Uterine smooth muscle cell (primary cell): ENCODE results near the gene SCRN2. TPM values are rescaled to one million over a fixed set of nuclear protein-coding genes. Genes with fewer than 3 reads are reported as not detected.

Experiments
- total RNA-seq: library from RNA; depleted of rRNA; stranded (reverse); fragments of >200 nt; gene quantifications from 2 replicates; pipeline ENCODE4 v1.2.3, GENCODE V29; 2014

Gene SCRN2
- total RNA-seq = 28.3 and 35.2 TPM in 2 replicates

DNA sequence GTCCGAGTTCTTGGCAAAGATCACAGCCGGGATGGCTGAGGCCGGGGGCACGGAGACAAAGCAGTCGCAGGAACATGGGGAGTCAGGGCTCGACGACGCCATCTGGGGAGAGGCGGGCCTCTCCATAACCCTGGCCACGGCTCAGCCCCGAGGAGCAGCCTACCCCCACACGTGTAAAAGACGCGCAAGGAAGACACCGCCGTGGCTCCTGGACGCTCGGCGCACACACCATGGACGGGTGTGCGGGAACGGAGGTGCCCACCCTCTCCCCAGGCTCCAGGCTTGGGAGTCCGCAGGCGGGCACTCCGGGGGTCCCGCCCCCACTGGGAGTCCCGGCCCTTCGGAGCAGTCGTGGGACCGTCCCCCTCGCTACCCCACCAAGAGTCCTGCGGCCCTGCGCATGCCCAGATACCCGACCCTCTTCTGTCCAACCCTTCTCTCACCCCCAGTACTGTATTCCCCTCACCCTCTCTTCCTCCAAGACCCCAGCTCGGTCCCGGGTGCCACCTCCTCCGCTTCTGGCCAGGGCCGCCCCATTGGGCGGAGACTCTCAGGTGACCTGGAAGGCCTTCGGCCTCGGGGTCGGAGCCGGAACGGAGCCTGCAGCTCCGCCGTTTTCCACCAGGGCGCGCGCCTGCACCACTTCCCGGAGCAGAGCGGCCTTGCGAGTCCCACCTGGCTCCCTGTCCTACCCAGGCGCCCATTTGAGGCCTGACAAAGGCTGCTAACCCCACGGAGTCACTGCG is at the start of gene SCRN2:
Gene SCRN2 (minus strand): TSS at position 532 of the 746 bp plus-strand sequence. CDS start 430 bp downstream, at position 102.

GRCh38 chr17:47850692-47851573 is 9.9 kb upstream of the SCRN2 start, which contains the start of gene SP6:
Gene SP6 (minus strand): TSS chr17:47851163. CDS start chr17:47848429, 2,734 bp downstream.

GRCh38 chr17:47831003-47831933 is 9.8 kb downstream of the SCRN2 start, which contains the start of the genes LRRC46 and MRPL10:
Gene LRRC46 (plus strand): TSS chr17:47831670. CDS start chr17:47831990, 320 bp downstream.
Gene MRPL10 (minus strand): TSS chr17:47831541. CDS start chr17:47831511, 30 bp downstream.

DNA sequence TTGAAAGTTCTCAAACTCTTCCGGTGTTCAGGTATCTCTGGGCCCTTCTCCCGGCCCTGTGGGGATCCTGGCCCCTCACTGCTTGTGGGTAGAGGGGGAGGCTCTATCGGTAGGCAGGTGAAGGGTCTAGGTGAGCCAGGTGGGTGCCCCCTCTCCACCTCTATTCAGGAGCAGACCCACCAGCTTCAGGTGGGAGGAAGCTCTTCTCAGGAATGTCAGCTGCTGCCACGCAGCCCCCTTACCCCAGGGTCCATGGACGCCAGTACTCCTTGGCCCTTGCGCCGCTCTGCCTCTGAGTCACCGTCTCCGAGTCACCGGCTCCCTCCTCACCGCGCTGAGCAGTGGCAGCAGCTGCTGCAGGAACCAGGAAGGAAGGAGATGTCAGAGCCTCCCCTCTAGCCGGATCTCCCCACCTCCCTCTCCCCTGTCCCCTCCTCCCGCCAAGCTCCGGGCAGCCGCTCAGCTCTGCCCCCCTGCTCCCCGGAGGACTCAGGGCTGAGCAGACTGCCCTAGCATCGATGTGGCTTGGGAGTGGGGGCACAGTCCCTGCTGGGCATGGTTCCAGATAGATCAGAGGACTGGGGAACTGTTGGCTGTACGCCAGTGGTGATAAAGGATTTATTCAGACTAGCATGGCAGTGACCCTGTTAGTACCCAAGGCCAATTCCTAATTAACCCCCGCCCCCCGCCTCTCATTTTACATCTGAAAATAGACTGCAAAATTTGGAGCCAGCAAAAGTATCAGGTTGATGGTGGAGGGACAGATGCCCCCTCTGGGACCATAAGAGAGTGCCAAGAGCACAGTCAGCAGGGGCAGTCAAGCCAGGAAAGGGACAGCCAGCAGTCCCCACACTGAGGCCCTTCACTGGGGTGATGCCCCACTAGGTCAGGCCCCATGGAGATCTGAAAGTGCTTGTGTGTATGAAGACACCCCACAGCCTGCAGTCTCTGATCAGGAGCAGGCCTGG is 19.4 kb downstream of the SCRN2 start, which contains the start of gene OSBPL7:
Gene OSBPL7 (minus strand): TSS at position 371 of the 968 bp plus-strand sequence. CDS start 1,516 bp downstream, outside the sequence.

Other genes with a start within 250 kb of the SCRN2 start
- gene KPNB1, start 191.4 kb downstream of the SCRN2 start, total RNA-seq = 506 and 887 TPM in 2 replicates
- 8.7 and 11.1 TPM in 2 replicates for gene TBKBP1, start 147.1 kb downstream of the SCRN2 start, total RNA-seq
- gene TBX21, start 108.0 kb downstream of the SCRN2 start, total RNA-seq = 0.12 and 1.4 TPM in 2 replicates
- gene OSBPL7, start 19.5 kb downstream of the SCRN2 start, total RNA-seq = 7.0 and 9.5 TPM in 2 replicates
- 21.4 and 22.5 TPM in 2 replicates for gene MRPL10, start 9.7 kb downstream of the SCRN2 start, total RNA-seq
- gene LRRC46, start 9.6 kb downstream of the SCRN2 start, total RNA-seq = 0.11 TPM in 1 of 2 replicates, not detected in the other
- 0.11 TPM in 1 of 2 replicates, not detected in the other for gene SP6, start 9.9 kb upstream of the SCRN2 start, total RNA-seq
- 0.37 and 0.66 TPM in 2 replicates for gene SP2, start 55.0 kb upstream of the SCRN2 start, total RNA-seq
- gene PNPO, start 100.3 kb upstream of the SCRN2 start, total RNA-seq = 18.4 and 31.6 TPM in 2 replicates
- gene PRR15L, start 116.6 kb upstream of the SCRN2 start, total RNA-seq = not detected in 2 replicates
- gene CDK5RAP3, start 129.8 kb upstream of the SCRN2 start, total RNA-seq = 94.6 and 109 TPM in 2 replicates
- 37.1 and 65.5 TPM in 2 replicates for gene COPZ2, start 196.5 kb upstream of the SCRN2 start, total RNA-seq
- gene NFE2L1, start 207.1 kb upstream of the SCRN2 start, total RNA-seq = 129 and 241 TPM in 2 replicates